HepG2 (cell line): ENCODE measurements around the gene P2RY11. TPM values are rescaled to one million over a fixed set of nuclear protein-coding genes. Genes with fewer than 3 reads are reported as not detected.

Source experiments
- CREM ChIP-seq, 2 experiments: sonication (generic) in 1 of 2; formaldehyde crosslinking in 1 of 2; IDR thresholded peaks; 2 replicates each; pipeline versions ENCODE4 v1.4.0 to v1.6.1; 2016 to 2020; ENCODE audit warnings: antibody characterized with exemption in 1 of 2, mild to moderate bottlenecking in 1 of 2, missing genetic modification reagents in 1 of 2
- E2F5 ChIP-seq: sonication (generic); formaldehyde crosslinking; conservative IDR thresholded peaks from 2 replicates; pipeline ENCODE4 v1.4.0; 2020; ENCODE audit warnings: missing genetic modification reagents
- ETS1 ChIP-seq: sonication (generic); formaldehyde crosslinking; IDR thresholded peaks from 2 replicates; pipeline ENCODE4 v1.4.0; 2020; ENCODE audit warnings: missing genetic modification reagents
- GABPA ChIP-seq, 2 experiments: IDR thresholded peaks; 2 replicates each; pipeline ENCODE4 v1.6.1; 2011 to 2016; ENCODE audit warnings: low read depth in 2 of 2, low read length in 1 of 2, missing biosample characterization in 1 of 2, missing genetic modification characterization in 1 of 2
- GTF3A ChIP-seq: sonication (generic); formaldehyde crosslinking; conservative IDR thresholded peaks from 2 replicates; pipeline ENCODE4 v1.4.0; 2020; ENCODE audit warnings: mild to moderate bottlenecking, missing genetic modification reagents
- HMG20B ChIP-seq: conservative IDR thresholded peaks from 2 replicates; pipeline ENCODE4 v1.6.1; 2016; ENCODE audit warnings: missing genetic modification reagents, missing compliant biosample characterization
- HOXA5 ChIP-seq: sonication (generic); formaldehyde crosslinking; IDR thresholded peaks from 2 replicates; pipeline ENCODE4 v1.4.0; 2020; ENCODE audit warnings: missing genetic modification reagents
- IKZF5 ChIP-seq: IDR thresholded peaks from 2 replicates; pipeline ENCODE4 v1.6.1; 2018; ENCODE audit warnings: missing genetic modification reagents, mild to moderate bottlenecking, missing compliant biosample characterization
- KDM2A ChIP-seq: sonication (generic); formaldehyde crosslinking; IDR thresholded peaks from 2 replicates; pipeline ENCODE4 v1.4.0; 2020; ENCODE audit warnings: low read depth, missing genetic modification reagents, borderline replicate concordance
- KMT2B ChIP-seq: IDR thresholded peaks from 2 replicates; pipeline ENCODE4 v1.6.1; 2016; ENCODE audit warnings: missing genetic modification reagents, missing compliant biosample characterization
- MAZ ChIP-seq, 2 experiments: sonication (generic) in 1 of 2; formaldehyde crosslinking in 1 of 2; IDR thresholded peaks; 2 replicates each; pipeline versions ENCODE4 v1.5.0 to v1.6.1; 2012 to 2020; ENCODE audit warnings: low read depth in 2 of 2, mild to moderate bottlenecking in 2 of 2, borderline replicate concordance in 1 of 2, improper control_type of control experiment in 1 of 2, low read length in 1 of 2, missing genetic modification reagents in 1 of 2, moderate library complexity in 1 of 2
- MYPOP ChIP-seq: sonication (generic); formaldehyde crosslinking; IDR thresholded peaks from 2 replicates; pipeline ENCODE4 v1.8.1; 2023; ENCODE audit warnings: mild to moderate bottlenecking, moderate library complexity, missing genetic modification reagents
- RXRB ChIP-seq: IDR thresholded peaks from 2 replicates; pipeline ENCODE4 v1.6.1; 2016; ENCODE audit warnings: borderline replicate concordance, missing genetic modification reagents, missing compliant biosample characterization
- SMAD3 ChIP-seq: sonication (generic); formaldehyde crosslinking; IDR thresholded peaks from 2 replicates; pipeline ENCODE4 v1.4.0; 2020; ENCODE audit warnings: missing genetic modification reagents
- XRCC5 ChIP-seq: fragments of 200-400 bp; formaldehyde crosslinking; optimal IDR thresholded peaks from 2 replicates; pipeline ENCODE3; 2017; ENCODE audit warnings: mild to moderate bottlenecking, low read length
- ZBTB20 ChIP-seq: sonication (generic); formaldehyde crosslinking; IDR thresholded peaks from 2 replicates; pipeline ENCODE4 v1.8.1; 2023; ENCODE audit warnings: missing genetic modification reagents, low read depth, mild to moderate bottlenecking, borderline replicate concordance
- ZFP37 ChIP-seq: sonication (generic); formaldehyde crosslinking; IDR thresholded peaks from 2 replicates; pipeline ENCODE4 v1.4.0; 2020; ENCODE audit warnings: missing genetic modification reagents, borderline replicate concordance
- ZNF230 ChIP-seq: sonication (generic); formaldehyde crosslinking; IDR thresholded peaks from 2 replicates; pipeline ENCODE4 v1.4.0; 2020; ENCODE audit warnings: mild to moderate bottlenecking, missing genetic modification reagents
- ZNF232 ChIP-seq: sonication (generic); formaldehyde crosslinking; IDR thresholded peaks from 2 replicates; pipeline ENCODE4 v1.4.0; 2020; ENCODE audit warnings: missing genetic modification reagents, borderline replicate concordance
- ZNF354B ChIP-seq: sonication (generic); formaldehyde crosslinking; IDR thresholded peaks from 2 replicates; pipeline ENCODE4 v1.8.0; 2022; ENCODE audit warnings: mild to moderate bottlenecking, missing genetic modification reagents
- ZNF552 ChIP-seq: sonication (generic); formaldehyde crosslinking; IDR thresholded peaks from 2 replicates; pipeline ENCODE4 v1.9.0; 2022; ENCODE audit warnings: missing genetic modification reagents, mild to moderate bottlenecking, borderline replicate concordance
- ZNF556 ChIP-seq: sonication (generic); formaldehyde crosslinking; IDR thresholded peaks from 2 replicates; pipeline ENCODE4 v1.4.0; 2020; ENCODE audit warnings: mild to moderate bottlenecking, missing genetic modification reagents, borderline replicate concordance
- ZNF564 ChIP-seq: sonication (generic); formaldehyde crosslinking; IDR thresholded peaks from 2 replicates; pipeline ENCODE4 v1.8.1; 2023; ENCODE audit warnings: mild to moderate bottlenecking, missing genetic modification reagents
- ZNF761 ChIP-seq: sonication (generic); formaldehyde crosslinking; conservative IDR thresholded peaks from 2 replicates; pipeline ENCODE4 v1.4.0; 2020; ENCODE audit warnings: mild to moderate bottlenecking, missing genetic modification reagents
- polyA plus RNA-seq, 8 experiments: library from polyadenylated mRNA; depleted of rRNA in 3 of 8; stranded (reverse) in 7 of 8; unstranded in 1 of 8; fragments of >200 nt; fragmentation: Illumina TruSeq in 4 of 8; extraction: Trizol in 4 of 8; gene quantifications; 2 replicates each; pipeline versions ENCODE4 v1.2.1 to v1.2.3, GENCODE V29; 2011 to 2016; ENCODE audit warnings: low read depth in 4 of 8, missing spikeins in 1 of 8, mixed read lengths in 1 of 8; ENCODE audit not compliant: insufficient read depth in 1 of 8
- total RNA-seq, 5 experiments: library from RNA; depleted of rRNA; stranded (reverse); fragments of >200 nt; fragmentation: Illumina TruSeq; extraction: Trizol; gene quantifications; 2 replicates each; pipeline ENCODE4 v1.2.3, GENCODE V29; 2016; ENCODE audit warnings: low read depth in 1 of 5

Gene P2RY11
- total and polyA plus RNA-seq, 2 of the 13 experiments (the other 11 are each of a cell fraction or from before 2014, with no cell fraction given) = 4.0 to 7.8 TPM

- TF ChIP-seq ZNF230 = peak; percentile 56; the same call in 1 of the 2 replicates
- TF ChIP-seq GABPA (IDR thresholded peaks at IDR 0.05; ENCODE audit: low read depth, low read length) = peak; percentile 99
- TF ChIP-seq GABPA (CRISPR knock-in tag; IDR thresholded peaks at IDR 0.05; ENCODE audit: low read depth) = peak; percentile 96
- TF ChIP-seq MAZ (IDR thresholded peaks at IDR 0.05; ENCODE audit: borderline replicate concordance, low read depth, low read length) = peak; percentile 94
- TF ChIP-seq MAZ (CRISPR knock-in tag; IDR thresholded peaks at IDR 0.05; ENCODE audit: low read depth) = peak; percentile 93
- TF ChIP-seq ZBTB20 (CRISPR knock-in tag) = 0 out of 2 replicates have a peak, but pooled peaks have one; percentile 31
- TF ChIP-seq ZFP37 (CRISPR knock-in tag) = 0 out of 2 replicates have a peak, but pooled peaks have one; percentile 56
- TF ChIP-seq ZNF232 = no peak
- TF ChIP-seq HOXA5 (CRISPR knock-in tag) = peak; percentile 95
- peak; percentile 89; the same call in 1 of the 2 replicates for TF ChIP-seq ZNF552 (CRISPR knock-in tag)
- TF ChIP-seq ZNF761 (CRISPR knock-in tag) = peak; percentile 86; the same call in 1 of the 2 replicates
- no peak for TF ChIP-seq ZNF354B (CRISPR knock-in tag)
- TF ChIP-seq SMAD3 (CRISPR knock-in tag) = 0 out of 2 replicates have a peak, but pooled peaks have one; percentile 46
- TF ChIP-seq ZNF556 (CRISPR knock-in tag) = peak; percentile 75; the same call in 1 of the 2 replicates
- TF ChIP-seq CREM (IDR thresholded peaks at IDR 0.05) = peak; percentile 87
- 0 out of 2 replicates have a peak, but pooled peaks have one; percentile 63 for TF ChIP-seq CREM (CRISPR knock-in tag; IDR thresholded peaks at IDR 0.05)
- TF ChIP-seq MYPOP (CRISPR knock-in tag) = 0 out of 2 replicates have a peak, but pooled peaks have one; percentile 55
- peak; percentile 82 for TF ChIP-seq KMT2B
- peak; percentile 68 for TF ChIP-seq E2F5 (CRISPR knock-in tag)
- peak; percentile 57; the same call in 1 of the 2 replicates for TF ChIP-seq ETS1
- peak; percentile 73 for TF ChIP-seq RXRB (CRISPR knock-in tag)
- peak; percentile 23; the same call in 1 of the 2 replicates for TF ChIP-seq IKZF5 (CRISPR knock-in tag)
- peak; percentile 67 for TF ChIP-seq XRCC5
- TF ChIP-seq ZNF564 (CRISPR knock-in tag) = 0 out of 2 replicates have a peak, but pooled peaks have one; percentile 59
- TF ChIP-seq HMG20B (CRISPR knock-in tag) = peak; percentile 39; the same call in 1 of the 2 replicates
- TF ChIP-seq KDM2A (CRISPR knock-in tag) = peak; percentile 89
- peak; percentile 71; the same call in 1 of the 2 replicates for TF ChIP-seq GTF3A (CRISPR knock-in tag)
Observed at GRCh38 chr19:10106100-10106936, 5.2 kb upstream of the P2RY11 start, which contains the start of gene PPAN (continued).
